OCI-LY1 (cell line): ENCODE results near the gene MDGA2.

Experiments used
- H2AFZ ChIP-seq: fragments of 200-600 bp; sonication (generic), shearing (Covaris generic); 2 replicates; pipeline ENCODE4 v1.6.0; 2014; ENCODE audit warnings: antibody characterized with exemption, mild to moderate bottlenecking, low read length
- H3F3A ChIP-seq: fragments of 200-600 bp; sonication (generic), shearing (Covaris generic); 2 replicates; pipeline ENCODE4 v1.6.0; 2014; ENCODE audit warnings: mild to moderate bottlenecking, antibody characterized with exemption, low read length, moderate library complexity; ENCODE audit not compliant: insufficient read depth
- H3K27ac ChIP-seq: fragments of 200-600 bp; sonication (generic); 2 replicates; pipeline ENCODE4 v1.5.1; 2014; ENCODE audit warnings: low read length, mixed run types, mild to moderate bottlenecking, low read depth; ENCODE audit not compliant: poor library complexity, severe bottlenecking
- H3K27me3 ChIP-seq: fragments of 200-600 bp; sonication (generic); 2 replicates; pipeline ENCODE4 v1.6.0; 2014; ENCODE audit warnings: antibody characterized with exemption, mild to moderate bottlenecking, low read length, moderate library complexity; ENCODE audit not compliant: insufficient read depth
- H3K36me3 ChIP-seq: fragments of 200-600 bp; sonication (generic); 2 replicates; pipeline ENCODE4 v1.6.1; 2014; ENCODE audit warnings: mild to moderate bottlenecking, antibody characterized with exemption, low read length, moderate library complexity, mixed read lengths; ENCODE audit not compliant: insufficient read depth
- H3K4me1 ChIP-seq: fragments of 200-600 bp; sonication (generic); 2 replicates; pipeline ENCODE4 v1.5.1; 2014; ENCODE audit warnings: mild to moderate bottlenecking, low read length, moderate library complexity; ENCODE audit not compliant: insufficient read depth, severe bottlenecking
- H3K4me2 ChIP-seq: fragments of 200-600 bp; sonication (generic), shearing (Covaris generic); 2 replicates; pipeline ENCODE4 v1.6.1; 2014; ENCODE audit warnings: low read length
- H3K4me3 ChIP-seq: fragments of 200-600 bp; sonication (generic); 2 replicates; pipeline ENCODE4 v1.5.1; 2014; ENCODE audit warnings: low read length, low read depth, mild to moderate bottlenecking, mixed read lengths; ENCODE audit not compliant: poor library complexity, severe bottlenecking
- H3K79me2 ChIP-seq: fragments of 200-600 bp; shearing (Covaris generic); 2 replicates; pipeline ENCODE4 v1.6.1; 2016; ENCODE audit warnings: mixed run types, low read length, mixed read lengths; ENCODE audit not compliant: insufficient read depth
- H3K9ac ChIP-seq: fragments of 200-600 bp; sonication (generic), shearing (Covaris generic); 2 replicates; pipeline ENCODE4 v1.6.1; 2014; ENCODE audit warnings: mild to moderate bottlenecking, low read length, mixed read lengths
- H3K9me2 ChIP-seq: fragments of 200-600 bp; sonication (generic), shearing (Covaris generic); 2 replicates; pipeline ENCODE4 v1.6.1; 2014; ENCODE audit warnings: low read depth, mild to moderate bottlenecking, low read length, mixed read lengths
- H3K9me3 ChIP-seq: fragments of 200-600 bp; shearing (Covaris generic); 2 replicates; pipeline ENCODE4 v1.6.1; 2014; ENCODE audit warnings: low read length, mixed read lengths
- H4K20me1 ChIP-seq: fragments of 200-600 bp; sonication (generic), shearing (Covaris generic); 2 replicates; pipeline ENCODE4 v1.6.0; 2016; ENCODE audit warnings: mild to moderate bottlenecking, low read length; ENCODE audit not compliant: insufficient read depth
- EZH2 ChIP-seq: fragments of 200-600 bp; sonication (generic), shearing (Covaris generic); IDR thresholded peaks from 2 replicates; pipeline ENCODE4 v1.8.0; 2017; ENCODE audit warnings: borderline replicate concordance, mixed run types, mild to moderate bottlenecking, antibody characterized with exemption, low read length, moderate library complexity, mixed read lengths
- TF ChIP-seq, protein P1 (sequence below): fragments of 200-600 bp; sonication (generic), shearing (Covaris generic); IDR thresholded peaks from 2 replicates; pipeline ENCODE4 v1.5.1; 2017; ENCODE audit warnings: mild to moderate bottlenecking, antibody characterized with exemption, low read length, moderate library complexity, mixed read lengths

Gene MDGA2

DNA sequence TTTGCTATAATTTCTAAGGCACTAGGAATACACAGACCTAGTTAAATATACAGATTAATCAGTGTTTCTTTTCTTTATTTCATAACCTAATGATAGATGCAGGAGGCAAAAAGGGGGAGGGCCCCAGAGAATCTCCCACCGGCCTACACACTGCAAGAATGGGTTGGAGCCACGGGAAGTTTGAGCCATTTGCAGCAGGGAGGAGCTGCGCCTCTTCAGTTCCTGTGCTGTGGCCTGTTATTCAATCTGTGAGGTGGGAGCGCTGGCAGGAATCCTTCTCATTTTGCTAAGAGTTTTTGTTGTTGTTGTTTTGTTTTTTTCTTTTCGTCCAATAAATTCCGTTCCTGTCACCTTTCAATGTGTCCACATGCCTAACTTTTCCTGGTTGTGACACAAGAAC is 772.6 kb downstream of the MDGA2 start:
- H3F3A ChIP-seq = no peaks in the 10 kb centered on the region
- no peaks in the 10 kb centered on the region for H4K20me1 ChIP-seq
- H3K9ac ChIP-seq = no peak overlapping the region
- H3K9me3 ChIP-seq = no peaks in the 10 kb centered on the region
- H3K4me3 ChIP-seq = no peak overlapping the region
- TF ChIP-seq, protein P1, sequence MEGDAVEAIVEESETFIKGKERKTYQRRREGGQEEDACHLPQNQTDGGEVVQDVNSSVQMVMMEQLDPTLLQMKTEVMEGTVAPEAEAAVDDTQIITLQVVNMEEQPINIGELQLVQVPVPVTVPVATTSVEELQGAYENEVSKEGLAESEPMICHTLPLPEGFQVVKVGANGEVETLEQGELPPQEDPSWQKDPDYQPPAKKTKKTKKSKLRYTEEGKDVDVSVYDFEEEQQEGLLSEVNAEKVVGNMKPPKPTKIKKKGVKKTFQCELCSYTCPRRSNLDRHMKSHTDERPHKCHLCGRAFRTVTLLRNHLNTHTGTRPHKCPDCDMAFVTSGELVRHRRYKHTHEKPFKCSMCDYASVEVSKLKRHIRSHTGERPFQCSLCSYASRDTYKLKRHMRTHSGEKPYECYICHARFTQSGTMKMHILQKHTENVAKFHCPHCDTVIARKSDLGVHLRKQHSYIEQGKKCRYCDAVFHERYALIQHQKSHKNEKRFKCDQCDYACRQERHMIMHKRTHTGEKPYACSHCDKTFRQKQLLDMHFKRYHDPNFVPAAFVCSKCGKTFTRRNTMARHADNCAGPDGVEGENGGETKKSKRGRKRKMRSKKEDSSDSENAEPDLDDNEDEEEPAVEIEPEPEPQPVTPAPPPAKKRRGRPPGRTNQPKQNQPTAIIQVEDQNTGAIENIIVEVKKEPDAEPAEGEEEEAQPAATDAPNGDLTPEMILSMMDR = no peak
- no peak for TF ChIP-seq EZH2
- H3K36me3 ChIP-seq = no peaks in the 10 kb centered on the region
- H3K4me2 ChIP-seq = no peak overlapping the region
- H3K79me2 ChIP-seq = no peaks in the 10 kb centered on the region
- no peaks in the 10 kb centered on the region for H3K9me2 ChIP-seq
- H3K27me3 ChIP-seq = no peaks in the 10 kb centered on the region
- H2AFZ ChIP-seq = no peak overlapping the region
- H3K4me1 ChIP-seq = no peaks in the 10 kb centered on the region
- H3K27ac ChIP-seq = no peak overlapping the region

DNA sequence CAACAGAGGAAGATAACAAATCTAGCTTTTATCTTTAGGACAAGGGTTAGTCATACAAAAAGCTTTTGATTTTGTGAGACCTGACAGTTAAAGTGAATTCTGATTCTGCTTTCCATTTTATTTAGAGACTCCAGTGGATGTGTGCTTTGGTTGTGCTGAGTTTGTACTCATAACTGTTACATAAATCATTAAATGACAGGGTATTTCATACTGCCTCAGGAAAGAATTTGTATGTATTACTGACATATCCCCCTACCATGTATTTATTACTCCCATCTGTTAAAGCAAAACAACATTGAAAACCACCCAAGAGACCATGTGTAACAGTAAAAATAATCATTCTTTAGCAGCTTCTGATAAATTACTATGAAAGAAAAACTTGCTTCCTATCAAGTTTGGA is 780.9 kb downstream of the MDGA2 start:
- TF ChIP-seq, protein P1 = no peak
- Histone ChIP-seq H2AFZ (no peak overlapping the region), H3K4me1 (no peaks in the 10 kb centered on the region), H3K4me3 (no peak overlapping the region), H3K9ac (no peak overlapping the region), H4K20me1 (no peaks in the 10 kb centered on the region), H3K79me2 (no peaks in the 10 kb centered on the region), H3K9me2 (no peaks in the 10 kb centered on the region), H3F3A (no peaks in the 10 kb centered on the region), H3K4me2 (no peak overlapping the region), H3K9me3 (no peaks in the 10 kb centered on the region), H3K27ac (no peak overlapping the region), H3K27me3 (no peaks in the 10 kb centered on the region), H3K36me3 (no peaks in the 10 kb centered on the region)

DNA sequence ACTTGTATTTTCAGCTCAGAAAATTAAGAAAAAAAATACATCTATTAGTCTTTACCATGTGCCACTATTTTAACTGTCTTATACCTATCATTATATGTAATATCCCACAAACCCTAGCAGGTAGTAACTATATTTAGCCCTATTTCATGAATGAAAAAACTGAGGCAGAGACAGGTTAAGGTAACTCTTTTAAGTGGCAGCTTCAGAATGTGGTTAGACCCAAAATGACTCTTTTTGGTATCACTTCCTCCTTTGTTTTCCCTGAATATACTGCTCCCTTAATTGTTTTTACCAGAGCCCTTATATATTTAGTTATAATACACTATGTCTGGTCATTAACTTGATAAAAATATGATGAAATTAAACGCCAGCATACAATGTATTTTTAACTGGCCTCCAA is 788.3 kb downstream of the MDGA2 start:
- Histone ChIP-seq H3K27me3 (no peaks in the 10 kb centered on the region), H2AFZ (no peak overlapping the region), H3F3A (no peaks in the 10 kb centered on the region), H3K9ac (no peak overlapping the region), H3K9me2 (no peaks in the 10 kb centered on the region), H3K36me3 (no peaks in the 10 kb centered on the region), H3K4me3 (no peak overlapping the region), H4K20me1 (no peaks in the 10 kb centered on the region), H3K4me1 (no peaks in the 10 kb centered on the region), H3K27ac (no peak overlapping the region), H3K4me2 (no peak overlapping the region), H3K9me3 (no peaks in the 10 kb centered on the region), H3K79me2 (no peaks in the 10 kb centered on the region)
- TF ChIP-seq, protein P1 = no peak
- no peak for TF ChIP-seq EZH2
